HCT116 (cell line): Measurements from ENCODE around the gene TAB3. TPM values are rescaled to one million over a fixed set of nuclear protein-coding genes. Genes with fewer than 3 reads are reported as not detected.

Experiments
- ATAC-seq: fragments of 200-7000 bp; cut with Tn5 transposase; 2 replicates; pipeline ENCODE4 v1.9.1; 2020; ENCODE audit warnings: mild to moderate bottlenecking, moderate library complexity
- BruUV-seq: library from RNA; stranded (reverse); fragments of 400-500 nt; replicated peaks from 2 replicates; lab custom pipeline; 2021; lab: Mats Ljungman, UMichigan
- CTCF ChIA-PET: fragments of 300-600 bp; sonication (Branson Sonifier 250); formaldehyde crosslinking; loops from one replicate; lab custom pipeline; 2021; ENCODE audit warnings: antibody characterized with exemption; lab: Charles Lee
- POLR2A ChIA-PET: fragments of 300-600, 350-600 bp; sonication (Branson Sonifier 250); formaldehyde crosslinking; loops from one replicate; lab custom pipeline; 2021; ENCODE audit warnings: antibody characterized with exemption; lab: Charles Lee
- RAD21 ChIA-PET, 2 experiments: fragments of 300-600 bp; sonication (Branson Sonifier 250); formaldehyde crosslinking; loops; one replicate each; lab custom pipeline; 2023; ENCODE audit warnings: low total read pairs in 2 of 2; ENCODE audit not compliant: uncharacterized antibody in 2 of 2, unreplicated experiment in 2 of 2, low non-redundant PET in 1 of 2; lab: Charles Lee
- DNase-seq: peaks from one replicate; pipeline ENCODE4 v3.0.0-alpha.2; 2010; ENCODE audit warnings: low read depth, low spot score
- H2AFZ ChIP-seq: fragments of 200-600 bp; shearing (Covaris generic), sonication (generic); 2 replicates; pipeline ENCODE4 v1.6.1; 2017; ENCODE audit warnings: low read depth, mixed run types, mixed read lengths, antibody characterized with exemption, low read length; ENCODE audit not compliant: poor library complexity, severe bottlenecking
- H3K27ac ChIP-seq: 2 replicates; pipeline ENCODE4 v1.5.1; 2012; ENCODE audit warnings: low read depth, low read length
- H3K27me3 ChIP-seq: fragments of 200-600 bp; sonication (generic); 2 replicates; pipeline ENCODE4 v1.6.1; 2016; ENCODE audit warnings: mixed run types, low read length, mixed read lengths; ENCODE audit not compliant: insufficient read depth
- H3K36me3 ChIP-seq, 2 experiments: fragments of 200-500 bp in 1 of 2; fragments of 200-600 bp in 1 of 2; sonication (Bioruptor generic) in 1 of 2; sonication (generic) in 1 of 2; 2 replicates each; pipeline versions ENCODE4 v1.5.1 to v1.6.1; 2014 to 2016; ENCODE audit warnings: low read length in 2 of 2, inconsistent platforms in 1 of 2, mixed read lengths in 1 of 2, mixed run types in 1 of 2; ENCODE audit not compliant: insufficient read depth in 2 of 2, control insufficient read depth in 1 of 2
- H3K4me1 ChIP-seq, 2 experiments: fragments of 200-600 bp in 1 of 2; sonication (generic) in 1 of 2; 2 replicates each; pipeline versions ENCODE4 v1.5.1 to v1.6.1; 2012 to 2017; ENCODE audit warnings: low read length in 2 of 2, inconsistent platforms in 1 of 2, mild to moderate bottlenecking in 1 of 2, mixed read lengths in 1 of 2, mixed run types in 1 of 2, moderate library complexity in 1 of 2; ENCODE audit not compliant: insufficient read depth in 2 of 2, control insufficient read depth in 1 of 2
- H3K4me2 ChIP-seq: fragments of 200-600 bp; sonication (generic); 2 replicates; pipeline ENCODE4 v1.6.1; 2017; ENCODE audit warnings: mixed run types, low read length, mixed read lengths
- H3K4me3 ChIP-seq, 2 experiments: fragments of 200-600 bp in 1 of 2; sonication (generic) in 1 of 2; replicated peaks in 1 of 2; 2 replicates each; pipeline ENCODE4 v1.5.1; 2011 to 2016; ENCODE audit warnings: low read length in 2 of 2, control low read depth in 1 of 2, low read depth in 1 of 2, mild to moderate bottlenecking in 1 of 2, mixed read lengths in 1 of 2, mixed run types in 1 of 2
- H3K79me2 ChIP-seq: fragments of 200-600 bp; sonication (generic); 2 replicates; pipeline ENCODE4 v1.6.1; 2017; ENCODE audit warnings: mild to moderate bottlenecking, mixed run types, low read length, moderate library complexity, mixed read lengths; ENCODE audit not compliant: insufficient read depth
- H3K9ac ChIP-seq: fragments of 200-600 bp; sonication (generic); 2 replicates; pipeline ENCODE4 v1.6.1; 2016; ENCODE audit warnings: low read length, mixed read lengths
- H3K9me2 ChIP-seq: fragments of 200-600 bp; sonication (generic), shearing (Covaris generic); 2 replicates; pipeline ENCODE4 v1.6.1; 2017; ENCODE audit warnings: mixed run types, mild to moderate bottlenecking, moderate library complexity; ENCODE audit not compliant: insufficient read depth
- H3K9me3 ChIP-seq, 2 experiments: fragments of 200-500 bp in 1 of 2; fragments of 200-600 bp in 1 of 2; sonication (Bioruptor generic) in 1 of 2; sonication (generic) in 1 of 2; 2 replicates each; pipeline ENCODE4 v1.6.1; 2014 to 2017; ENCODE audit warnings: low read length in 2 of 2, mixed read lengths in 2 of 2, inconsistent platforms in 1 of 2, low read depth in 1 of 2, mild to moderate bottlenecking in 1 of 2, mixed run types in 1 of 2, moderate library complexity in 1 of 2; ENCODE audit not compliant: control insufficient read depth in 1 of 2, insufficient read depth in 1 of 2
- H4K20me1 ChIP-seq: fragments of 200-600 bp; sonication (generic), shearing (Covaris generic); 2 replicates; pipeline ENCODE4 v1.6.1; 2017; ENCODE audit warnings: mixed run types, mild to moderate bottlenecking, moderate library complexity; ENCODE audit not compliant: insufficient read depth
- CBX3 ChIP-seq: IDR thresholded peaks from 2 replicates; pipeline ENCODE4 v1.6.1; 2012; ENCODE audit warnings: low read depth
- ELF1 ChIP-seq: IDR thresholded peaks from 2 replicates; pipeline ENCODE4 v1.6.1; 2012; ENCODE audit warnings: low read depth, borderline replicate concordance
- EZH2phosphoT487 ChIP-seq: fragments of 200-600 bp; IDR thresholded peaks from 2 replicates; pipeline ENCODE4 v1.6.1; 2018; ENCODE audit warnings: antibody characterized with exemption, borderline replicate concordance
- FOSL1 ChIP-seq: IDR thresholded peaks from 2 replicates; pipeline ENCODE4 v1.6.1; 2012; ENCODE audit warnings: low read depth
- JUND ChIP-seq: IDR thresholded peaks from 2 replicates; pipeline ENCODE4 v1.6.1; 2012
- MAX ChIP-seq: IDR thresholded peaks from 2 replicates; pipeline ENCODE4 v1.6.1; 2012
- POLR2AphosphoS5 ChIP-seq: IDR thresholded peaks from 2 replicates; pipeline ENCODE4 v1.6.1; 2011; ENCODE audit warnings: mild to moderate bottlenecking, low read depth, low read length, moderate library complexity
- SRF ChIP-seq: IDR thresholded peaks from 2 replicates; pipeline ENCODE4 v1.6.1; 2012; ENCODE audit warnings: low read depth
- TCF7L2 ChIP-seq: IDR thresholded peaks from 2 replicates; pipeline ENCODE4 v1.7.0; 2011; ENCODE audit warnings: borderline replicate concordance, inconsistent platforms; ENCODE audit not compliant: insufficient read depth, insufficient read length; ENCODE audit errors: extremely low read depth
- intact Hi-C: fragments of 100-400 bp; cut with micrococcal nuclease; formaldehyde crosslinking; loops from 2 replicates; pipeline ENCODE4 v1.10.0; 2022
- total RNA-seq: library from RNA; stranded (reverse); gene quantifications from one replicate; pipeline ENCODE4 v1.2.1, GENCODE V29; 2021; ENCODE audit not compliant: unreplicated experiment
- TF ChIP-seq, protein P1 (sequence below): IDR thresholded peaks from 2 replicates; pipeline ENCODE4 v1.6.1; 2011; ENCODE audit warnings: mild to moderate bottlenecking, low read length, moderate library complexity; ENCODE audit not compliant: insufficient replicate concordance; ENCODE audit errors: extremely low read depth

The TAB3 gene
- total RNA-seq, 1 experiment from 2014 or later, result 11.2 TPM

- Histone ChIP-seq H4K20me1 (no peaks in the 10 kb centered on the region), H3K4me1 (no peaks in the 10 kb centered on the region; a peak in 1 of 4 replicates), H3K4me2 (no peak overlapping the region), H3K79me2 (no peaks in the 10 kb centered on the region), H3K27me3 (no peaks in the 10 kb centered on the region), H3K36me3 (no peaks in the 10 kb centered on the region), H3K9me3 (no peaks in the 10 kb centered on the region), H3K27ac (no peak overlapping the region), H3K4me3 (no peak overlapping the region), H2AFZ (no peak overlapping the region), H3K9ac (no peak overlapping the region), H3K9me2 (no peaks in the 10 kb centered on the region)
- TF ChIP-seq JUND (no peak), EZH2phosphoT487 (no peak), MAX (no peak), SRF (no peak), CBX3 (no peak), TCF7L2 (no peak), FOSL1 (no peak), POLR2AphosphoS5 (no peak), ELF1 (no peak)
- TF ChIP-seq, protein P1, sequence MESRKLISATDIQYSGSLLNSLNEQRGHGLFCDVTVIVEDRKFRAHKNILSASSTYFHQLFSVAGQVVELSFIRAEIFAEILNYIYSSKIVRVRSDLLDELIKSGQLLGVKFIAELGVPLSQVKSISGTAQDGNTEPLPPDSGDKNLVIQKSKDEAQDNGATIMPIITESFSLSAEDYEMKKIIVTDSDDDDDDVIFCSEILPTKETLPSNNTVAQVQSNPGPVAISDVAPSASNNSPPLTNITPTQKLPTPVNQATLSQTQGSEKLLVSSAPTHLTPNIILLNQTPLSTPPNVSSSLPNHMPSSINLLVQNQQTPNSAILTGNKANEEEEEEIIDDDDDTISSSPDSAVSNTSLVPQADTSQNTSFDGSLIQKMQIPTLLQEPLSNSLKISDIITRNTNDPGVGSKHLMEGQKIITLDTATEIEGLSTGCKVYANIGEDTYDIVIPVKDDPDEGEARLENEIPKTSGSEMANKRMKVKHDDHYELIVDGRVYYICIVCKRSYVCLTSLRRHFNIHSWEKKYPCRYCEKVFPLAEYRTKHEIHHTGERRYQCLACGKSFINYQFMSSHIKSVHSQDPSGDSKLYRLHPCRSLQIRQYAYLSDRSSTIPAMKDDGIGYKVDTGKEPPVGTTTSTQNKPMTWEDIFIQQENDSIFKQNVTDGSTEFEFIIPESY, result no peak
- ChIA-PET POLR2A (no interaction called here), RAD21 (no interaction called here), CTCF (no interaction called here)
- intact Hi-C loops, result no loop called here
- ATAC-seq (no peak), DNase-seq (no peak)
- BruUV-seq, result no TSS peak
These were observed 97.5 kb downstream of the TAB3 start for GRCh38 chrX:30791296-30792278.
